ENCODE results near the gene PDGFB. TPM values are rescaled to one million over a fixed set of nuclear protein-coding genes. Genes with fewer than 3 reads are reported as not detected.
"Not testable (repeated sequence)": the region's sequence is repeated elsewhere in the genome, so short reads cannot be mapped to it uniquely, and the experiment has no call there.

The PDGFB gene
- total RNA-seq, 1 donor from 2014 or later: 0.44 TPM

DNA sequence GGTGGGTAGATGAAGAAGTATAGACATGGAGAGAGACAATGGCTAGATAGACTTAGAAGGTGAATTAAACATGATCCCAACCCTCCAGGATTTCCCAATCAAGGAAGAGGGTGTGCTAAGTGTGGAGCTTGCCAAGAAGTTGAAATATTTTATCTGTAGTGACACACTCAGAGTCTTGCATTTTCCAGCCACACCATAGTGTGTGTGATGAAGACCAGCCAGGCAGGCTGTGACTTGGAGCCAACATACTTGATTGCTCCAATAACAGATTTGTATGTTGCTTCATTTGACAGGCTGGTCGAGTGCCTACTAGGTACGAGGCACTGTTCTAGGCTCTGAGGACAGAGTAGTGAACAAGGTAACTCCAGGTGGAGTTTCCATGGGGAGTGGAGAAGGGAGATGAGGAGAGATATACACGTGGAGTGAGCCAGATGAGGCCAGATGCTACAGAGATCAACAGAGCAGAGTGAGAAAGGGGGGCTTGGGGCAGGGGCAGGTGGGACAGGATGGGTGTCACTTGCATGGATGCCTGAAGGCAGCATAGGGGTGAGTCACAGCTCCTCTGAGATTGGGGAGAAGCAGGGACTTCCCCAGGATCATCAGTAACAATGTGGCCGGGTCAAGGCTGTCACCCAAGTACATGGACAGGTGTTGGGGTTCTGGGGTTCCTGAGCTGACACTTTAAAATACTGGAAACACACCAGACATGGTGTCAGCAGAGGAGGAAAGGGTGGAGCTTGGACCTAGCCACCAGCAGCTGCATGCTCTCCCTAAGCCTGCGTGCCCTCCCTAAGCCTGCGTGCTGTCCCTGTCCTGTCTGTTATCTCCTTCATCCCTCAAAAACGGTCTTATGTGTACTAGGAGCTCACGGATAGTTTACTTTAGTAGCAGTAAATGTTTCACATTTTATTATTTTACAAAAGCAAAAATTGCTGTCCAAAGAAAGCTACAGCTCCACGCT lies 23.6 kb downstream of the PDGFB start:
- TF ChIP-seq, protein P1, sequence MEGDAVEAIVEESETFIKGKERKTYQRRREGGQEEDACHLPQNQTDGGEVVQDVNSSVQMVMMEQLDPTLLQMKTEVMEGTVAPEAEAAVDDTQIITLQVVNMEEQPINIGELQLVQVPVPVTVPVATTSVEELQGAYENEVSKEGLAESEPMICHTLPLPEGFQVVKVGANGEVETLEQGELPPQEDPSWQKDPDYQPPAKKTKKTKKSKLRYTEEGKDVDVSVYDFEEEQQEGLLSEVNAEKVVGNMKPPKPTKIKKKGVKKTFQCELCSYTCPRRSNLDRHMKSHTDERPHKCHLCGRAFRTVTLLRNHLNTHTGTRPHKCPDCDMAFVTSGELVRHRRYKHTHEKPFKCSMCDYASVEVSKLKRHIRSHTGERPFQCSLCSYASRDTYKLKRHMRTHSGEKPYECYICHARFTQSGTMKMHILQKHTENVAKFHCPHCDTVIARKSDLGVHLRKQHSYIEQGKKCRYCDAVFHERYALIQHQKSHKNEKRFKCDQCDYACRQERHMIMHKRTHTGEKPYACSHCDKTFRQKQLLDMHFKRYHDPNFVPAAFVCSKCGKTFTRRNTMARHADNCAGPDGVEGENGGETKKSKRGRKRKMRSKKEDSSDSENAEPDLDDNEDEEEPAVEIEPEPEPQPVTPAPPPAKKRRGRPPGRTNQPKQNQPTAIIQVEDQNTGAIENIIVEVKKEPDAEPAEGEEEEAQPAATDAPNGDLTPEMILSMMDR (IDR thresholded peaks at IDR 0.05; ENCODE audit: partially characterized antibody, unreplicated experiment): no peak
- H3K4me1 Mint-ChIP-seq (ENCODE audit: low read depth, unreplicated experiment): no peaks in the 10 kb centered on the region
- no peak for DNase-seq
- H3K4me3 Mint-ChIP-seq (ENCODE audit: unreplicated experiment): no peak overlapping the region
- H3K27me3 Mint-ChIP-seq (ENCODE audit: unreplicated experiment): peaks cover 7% of the 10 kb centered on the region
- H3K9me3 Mint-ChIP-seq (ENCODE audit: unreplicated experiment): no peaks in the 10 kb centered on the region
- H3K27ac Mint-ChIP-seq (ENCODE audit: unreplicated experiment): no peak overlapping the region
- peaks cover 4% of the 10 kb centered on the region for H3K36me3 Mint-ChIP-seq (ENCODE audit: unreplicated experiment)

DNA sequence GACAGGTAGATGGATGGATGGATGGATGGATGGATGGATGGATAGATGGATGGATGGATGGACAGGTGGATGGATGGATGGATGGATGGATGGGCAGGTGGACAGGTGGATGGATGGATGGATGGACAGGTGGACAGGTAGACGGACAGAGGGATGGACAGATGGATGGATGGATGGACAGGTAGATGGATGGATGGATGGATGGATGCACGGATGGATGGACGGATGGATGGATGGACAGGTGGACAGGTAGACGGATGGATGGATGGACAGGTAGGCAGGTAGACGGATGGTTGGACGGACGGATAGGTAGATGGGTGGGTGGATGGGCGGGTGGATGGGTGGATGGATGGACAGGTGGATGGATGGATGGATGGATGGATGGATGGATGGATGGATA lies 24.3 kb downstream of the PDGFB start:
- Mint-ChIP-seq H3K36me3 (ENCODE audit: unreplicated experiment) (peaks cover 4% of the 10 kb centered on the region), H3K4me1 (ENCODE audit: low read depth, unreplicated experiment) (no peaks in the 10 kb centered on the region), H3K4me3 (ENCODE audit: unreplicated experiment) (peak overlapping the region; percentile 63), H3K27me3 (ENCODE audit: unreplicated experiment) (peaks cover 7% of the 10 kb centered on the region), H3K9me3 (ENCODE audit: unreplicated experiment) (no peaks in the 10 kb centered on the region), H3K27ac (ENCODE audit: unreplicated experiment) (no peak overlapping the region)
- DNase-seq: no peak
- TF ChIP-seq, protein P1 (IDR thresholded peaks at IDR 0.05; ENCODE audit: partially characterized antibody, unreplicated experiment): no peak

DNA sequence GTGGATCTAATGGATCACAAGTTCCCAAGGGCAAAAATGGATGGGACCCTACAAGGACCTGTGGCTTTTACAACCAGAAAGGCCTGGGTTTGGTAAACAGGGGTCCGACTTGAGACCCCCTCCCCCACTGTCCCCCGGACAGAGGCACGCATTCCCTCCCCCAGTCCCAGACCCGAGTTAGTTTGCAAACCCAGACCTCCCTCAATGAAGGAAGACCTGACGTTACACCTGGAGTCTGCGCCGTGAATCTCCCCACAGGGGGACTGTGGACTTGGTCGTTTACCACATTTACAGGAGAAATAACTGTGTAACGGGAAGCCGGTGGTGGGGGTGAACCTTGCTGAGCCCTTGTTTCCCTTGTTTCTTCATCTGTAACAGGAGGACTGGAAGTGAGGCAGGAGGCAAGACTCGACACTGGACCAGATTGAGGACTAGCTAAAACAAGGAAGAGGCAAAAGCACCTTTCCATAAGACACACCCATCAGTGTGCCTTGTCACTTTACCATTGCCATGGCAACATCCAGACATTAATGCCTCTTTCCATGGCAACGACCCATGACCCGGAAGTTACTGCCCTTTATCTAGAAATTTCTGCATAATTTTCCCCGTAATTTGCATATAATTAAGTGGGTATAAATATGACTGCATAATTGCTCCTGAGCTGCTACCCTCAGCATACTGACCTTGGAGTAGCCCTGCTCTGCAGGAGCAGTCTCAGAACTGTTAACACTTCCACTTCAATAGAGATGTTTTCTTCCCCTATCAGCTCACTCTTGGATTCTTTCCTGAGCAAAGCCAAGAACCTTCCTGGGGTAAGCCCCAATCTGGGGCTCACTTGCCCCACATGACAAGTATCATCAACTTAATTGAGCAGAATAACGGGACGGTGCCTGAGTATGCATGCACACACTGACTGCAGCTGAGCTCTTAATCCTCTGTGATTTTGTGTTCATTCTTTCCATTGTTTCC lies 25.4 kb downstream of the PDGFB start:
- H3K4me1 Mint-ChIP-seq (ENCODE audit: low read depth, unreplicated experiment): no peaks in the 10 kb centered on the region
- DNase-seq: no peak
- no peaks in the 10 kb centered on the region for H3K9me3 Mint-ChIP-seq (ENCODE audit: unreplicated experiment)
- H3K4me3 Mint-ChIP-seq (ENCODE audit: unreplicated experiment): no peak overlapping the region
- TF ChIP-seq, protein P1 (IDR thresholded peaks at IDR 0.05; ENCODE audit: partially characterized antibody, unreplicated experiment): no peak
- H3K27ac Mint-ChIP-seq (ENCODE audit: unreplicated experiment): no peak overlapping the region
- peaks cover 4% of the 10 kb centered on the region for H3K36me3 Mint-ChIP-seq (ENCODE audit: unreplicated experiment)
- peaks cover 7% of the 10 kb centered on the region for H3K27me3 Mint-ChIP-seq (ENCODE audit: unreplicated experiment)

DNA sequence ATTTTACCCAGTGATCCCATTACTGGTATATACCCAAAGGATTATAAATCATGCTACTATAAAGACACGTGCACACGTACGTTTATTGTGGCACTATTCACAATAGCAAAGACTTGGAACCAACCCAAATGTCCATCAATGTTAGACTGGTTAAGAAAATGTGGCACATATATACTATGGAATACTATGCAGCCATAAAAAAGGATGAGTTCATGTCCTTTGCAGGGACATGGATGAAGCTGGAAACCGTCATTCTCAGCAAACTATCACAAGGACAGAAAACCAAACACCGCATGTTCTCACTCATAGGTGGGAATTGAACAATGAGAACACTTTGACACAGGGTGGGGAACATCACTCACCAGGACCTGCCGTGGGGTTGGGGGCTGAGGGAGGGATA lies 26.4 kb downstream of the PDGFB start:
- not testable (repeated sequence) for H3K27me3 Mint-ChIP-seq (ENCODE audit: unreplicated experiment); DNase-seq; H3K4me1 Mint-ChIP-seq (ENCODE audit: low read depth, unreplicated experiment); H3K27ac Mint-ChIP-seq (ENCODE audit: unreplicated experiment); H3K36me3 Mint-ChIP-seq (ENCODE audit: unreplicated experiment); H3K9me3 Mint-ChIP-seq (ENCODE audit: unreplicated experiment); H3K4me3 Mint-ChIP-seq (ENCODE audit: unreplicated experiment)

DNA sequence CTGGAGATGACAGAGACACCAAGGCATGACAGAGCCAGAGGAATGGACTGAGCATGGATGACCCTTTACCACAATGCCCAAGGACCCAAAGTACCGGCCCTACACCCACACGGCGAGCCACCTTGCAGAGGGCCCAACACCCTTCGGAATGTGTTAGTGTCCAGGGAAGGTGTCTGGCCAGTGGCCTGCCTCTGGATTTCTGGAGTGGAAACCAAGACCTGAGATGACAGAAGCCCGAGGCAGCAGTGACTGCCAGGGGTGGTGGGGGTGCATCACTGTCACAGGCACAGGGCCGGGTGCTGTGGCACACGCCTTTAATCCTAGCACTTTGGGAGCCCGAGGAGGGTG lies 28.7 kb downstream of the PDGFB start:
- no peak for DNase-seq
- Mint-ChIP-seq H3K9me3 (ENCODE audit: unreplicated experiment) (no peaks in the 10 kb centered on the region), H3K36me3 (ENCODE audit: unreplicated experiment) (peaks cover 3% of the 10 kb centered on the region)

More for the DNA sequence above, 28.7 kb downstream of the PDGFB start:
- Mint-ChIP-seq H3K27me3 (ENCODE audit: unreplicated experiment) (peaks cover 7% of the 10 kb centered on the region), H3K4me1 (ENCODE audit: low read depth, unreplicated experiment) (no peaks in the 10 kb centered on the region), H3K27ac (ENCODE audit: unreplicated experiment) (no peak overlapping the region), H3K4me3 (ENCODE audit: unreplicated experiment) (no peak overlapping the region)
- TF ChIP-seq, protein P1 (IDR thresholded peaks at IDR 0.05; ENCODE audit: partially characterized antibody, unreplicated experiment): peak; percentile 5

Data from glutamatergic neuron (in vitro differentiated cells).